SU-DHL-6 (cell line): ENCODE data around the gene AGPS.
"Not testable (repeated sequence)": the region's sequence is repeated elsewhere in the genome, so short reads cannot be mapped to it uniquely, and the experiment has no call there.

ENCODE experiments used
- CTCF ChIP-seq: fragments of 200-600 bp; sonication (generic); IDR thresholded peaks from one replicate; pipeline ENCODE4 v1.5.1; 2017; ENCODE audit warnings: antibody characterized with exemption, mild to moderate bottlenecking, low read length, moderate library complexity; ENCODE audit not compliant: insufficient read depth, poor library complexity, severe bottlenecking
- EZH2phosphoT487 ChIP-seq: fragments of 200-600 bp; sonication (generic), shearing (Covaris generic); conservative IDR thresholded peaks from 2 replicates; pipeline ENCODE4 v1.6.1; 2018; ENCODE audit warnings: mild to moderate bottlenecking, antibody characterized with exemption, low read length, moderate library complexity, mixed read lengths

DNA sequence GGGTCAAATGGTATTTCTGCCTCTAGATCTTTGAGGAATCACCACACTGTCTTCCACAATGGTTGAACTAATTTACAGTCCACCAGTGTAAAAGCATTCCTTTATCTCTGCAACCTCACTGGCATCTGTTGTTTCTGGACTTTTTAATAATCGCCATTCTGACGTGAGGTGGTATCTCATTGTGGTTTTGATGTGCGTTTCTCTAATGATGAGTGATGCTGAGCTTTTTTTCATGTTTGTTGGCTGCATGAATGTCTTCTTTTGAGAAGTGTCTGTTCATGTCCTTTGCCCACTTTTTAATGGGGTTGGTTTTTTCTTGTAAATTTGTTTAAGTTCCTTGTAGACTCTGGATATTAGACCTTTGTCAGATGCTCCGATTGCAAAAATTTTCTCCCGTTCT is 32.0 kb downstream of the AGPS start:
- not testable (repeated sequence) for TF ChIP-seq CTCF, EZH2phosphoT487
